ENCODE data around the gene MRPL50. TPM values are rescaled to one million over a fixed set of nuclear protein-coding genes. Genes with fewer than 3 reads are reported as not detected.

The MRPL50 gene
- total RNA-seq, 1 donor from 2014 or later: 14.1 TPM

GRCh38 chr9:101341958-101342357, 56.5 kb downstream of the MRPL50 start:
- DNase-seq (ENCODE audit: low read depth in 2 of 2): no peak

Other genes with a start within 250 kb of the MRPL50 start
- gene BAAT, start 13.6 kb downstream of the MRPL50 start, total RNA-seq: under 0.01 TPM in 1 of 2 replicates, not detected in the other
- gene ZNF189, start 233 bp upstream of the MRPL50 start, total RNA-seq: 21.7 and 23.1 TPM in 2 replicates
- gene ALDOB, start 37.2 kb upstream of the MRPL50 start, total RNA-seq: 0.13 and 0.25 TPM in 2 replicates
- 18.8 and 19.4 TPM in 2 replicates for gene RNF20, start 135.2 kb upstream of the MRPL50 start, total RNA-seq
- gene PPP3R2, start 196.4 kb upstream of the MRPL50 start, total RNA-seq: not detected in 2 replicates